HEK293 (cell line): ENCODE results near the gene LRRC49.

Source experiments
- GLI4 ChIP-seq: fragments of 450-650 bp; formaldehyde crosslinking; IDR thresholded peaks from 2 replicates; pipeline ENCODE4 v1.5.1; 2016; ENCODE audit warnings: missing biosample characterization, missing genetic modification characterization
- SP3 ChIP-seq: fragments of 450-650 bp; formaldehyde crosslinking; IDR thresholded peaks from 2 replicates; pipeline ENCODE4 v1.5.1; 2016; ENCODE audit warnings: missing biosample characterization, missing genetic modification characterization
- YY1 ChIP-seq: fragments of 450-650 bp; formaldehyde crosslinking; IDR thresholded peaks from 2 replicates; pipeline ENCODE4 v1.5.1; 2018; ENCODE audit warnings: missing biosample characterization, missing genetic modification characterization
- ZBTB8A ChIP-seq: fragments of 450-650 bp; formaldehyde crosslinking; IDR thresholded peaks from 2 replicates; pipeline ENCODE4 v1.5.1; 2016; ENCODE audit warnings: missing biosample characterization, missing genetic modification characterization
- ZNF211 ChIP-seq: fragments of 450-650 bp; formaldehyde crosslinking; IDR thresholded peaks from 2 replicates; pipeline ENCODE4 v1.5.1; 2016; ENCODE audit warnings: low read depth, missing biosample characterization, missing genetic modification characterization
- ZNF335 ChIP-seq: fragments of 450-650 bp; formaldehyde crosslinking; conservative IDR thresholded peaks from 2 replicates; pipeline ENCODE4 v1.5.1; 2016; ENCODE audit warnings: missing biosample characterization, missing genetic modification characterization
- ZNF529 ChIP-seq: fragments of 450-650 bp; formaldehyde crosslinking; IDR thresholded peaks from 2 replicates; pipeline ENCODE4 v1.5.1; 2017; ENCODE audit warnings: missing genetic modification characterization, missing biosample characterization; ENCODE audit not compliant: insufficient replicate concordance
- ZNF701 ChIP-seq: fragments of 450-650 bp; formaldehyde crosslinking; IDR thresholded peaks from 2 replicates; pipeline ENCODE4 v1.5.1; 2016; ENCODE audit warnings: missing biosample characterization, missing genetic modification characterization
- ZSCAN5A ChIP-seq: fragments of 450-650 bp; formaldehyde crosslinking; IDR thresholded peaks from 2 replicates; pipeline ENCODE4 v1.5.1; 2016; ENCODE audit warnings: missing biosample characterization, missing genetic modification characterization

DNA sequence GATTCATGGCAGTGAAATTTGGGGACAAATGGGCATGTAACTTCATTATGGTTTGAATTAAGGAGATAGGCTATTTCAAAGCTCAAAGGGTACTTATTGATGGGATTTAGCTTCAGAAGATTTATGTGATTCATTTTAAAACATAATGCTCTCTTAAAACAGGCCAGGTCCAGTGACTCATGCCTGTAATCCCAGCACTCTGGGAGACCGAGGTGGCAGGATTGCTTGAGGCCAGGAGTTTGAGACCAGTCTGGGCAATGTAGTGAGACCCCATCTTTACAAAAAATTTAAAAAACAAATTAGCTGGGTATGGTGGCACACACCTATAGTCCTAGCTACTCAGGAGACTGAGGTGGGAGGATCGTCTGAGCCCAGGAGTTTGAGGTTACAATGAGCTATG, 11.8 kb upstream of the LRRC49 start:
- TF ChIP-seq ZNF211 (no peak), GLI4 (tag by site-specific recombination) (no peak), SP3 (tag by site-specific recombination) (no peak), YY1 (tag by site-specific recombination) (no peak), ZNF701 (tag by site-specific recombination) (no peak), ZSCAN5A (tag by site-specific recombination) (no peak), ZNF529 (tag by site-specific recombination) (no peak), ZBTB8A (tag by site-specific recombination) (no peak), ZNF335 (tag by site-specific recombination) (no peak)
